H9 (cell line): ENCODE results near the gene OR6V1. TPM values are rescaled to one million over a fixed set of nuclear protein-coding genes. Genes with fewer than 3 reads are reported as not detected.

Experiments
- DNase-seq: peaks from one replicate; pipeline ENCODE4 v3.0.0-alpha.2; 2017
- H2AFZ ChIP-seq: one replicate; pipeline ENCODE4 v1.6.1; 2013; ENCODE audit warnings: mild to moderate bottlenecking, low read length, control low read depth, moderate library complexity
- H2AK5ac ChIP-seq: 2 replicates; pipeline ENCODE4 v1.6.1; 2013; ENCODE audit warnings: low read length, control low read depth, mixed read lengths; ENCODE audit not compliant: insufficient read length
- H2BK120ac ChIP-seq: one replicate; pipeline ENCODE4 v1.6.1; 2013; ENCODE audit warnings: low read depth, mild to moderate bottlenecking, low read length, control low read depth, inconsistent platforms; ENCODE audit not compliant: poor library complexity, severe bottlenecking
- H2BK12ac ChIP-seq: 2 replicates; pipeline ENCODE4 v1.6.1; 2013; ENCODE audit warnings: low read length, control low read depth, mixed read lengths, low read depth; ENCODE audit not compliant: insufficient read length
- H2BK15ac ChIP-seq: 2 replicates; pipeline ENCODE4 v1.6.1; 2013; ENCODE audit warnings: low read depth, low read length, control low read depth
- H2BK20ac ChIP-seq: one replicate; pipeline ENCODE4 v1.6.1; 2013; ENCODE audit warnings: low read depth, mild to moderate bottlenecking, low read length, control low read depth, inconsistent platforms; ENCODE audit not compliant: poor library complexity, severe bottlenecking
- H2BK5ac ChIP-seq: 2 replicates; pipeline ENCODE4 v1.6.1; 2013; ENCODE audit warnings: low read length, control low read depth, mixed read lengths; ENCODE audit not compliant: insufficient read length
- H3K14ac ChIP-seq: 2 replicates; pipeline ENCODE4 v1.6.1; 2013; ENCODE audit warnings: low read length, control low read depth; ENCODE audit not compliant: insufficient read depth
- H3K18ac ChIP-seq: 2 replicates; pipeline ENCODE4 v1.6.1; 2013; ENCODE audit warnings: low read depth, mild to moderate bottlenecking, mixed read lengths, low read length, control low read depth; ENCODE audit not compliant: insufficient read length
- H3K23ac ChIP-seq: 2 replicates; pipeline ENCODE4 v1.6.1; 2013; ENCODE audit warnings: low read length, control low read depth, mixed read lengths, low read depth; ENCODE audit not compliant: insufficient read length
- H3K23me2 ChIP-seq: 2 replicates; pipeline ENCODE4 v1.6.1; 2013; ENCODE audit warnings: low read depth, mild to moderate bottlenecking, mixed read lengths, low read length, control low read depth; ENCODE audit not compliant: insufficient read length, poor library complexity, severe bottlenecking
- H3K27ac ChIP-seq: 2 replicates; pipeline ENCODE4 v1.5.1; 2013; ENCODE audit warnings: low read length, control low read depth, mixed read lengths, low read depth; ENCODE audit not compliant: insufficient read length
- H3K27me3 ChIP-seq: 2 replicates; pipeline ENCODE4 v1.6.1; 2013; ENCODE audit warnings: low read length, control low read depth, inconsistent platforms; ENCODE audit not compliant: insufficient read depth
- H3K4ac ChIP-seq: 2 replicates; pipeline ENCODE4 v1.6.1; 2013; ENCODE audit warnings: low read depth, mild to moderate bottlenecking, control low read depth, inconsistent platforms, low read length, moderate library complexity
- H3K4me1 ChIP-seq: 2 replicates; pipeline ENCODE4 v1.6.1; 2013; ENCODE audit warnings: low read length, control low read depth, inconsistent platforms; ENCODE audit not compliant: insufficient read depth
- H3K4me2 ChIP-seq: 2 replicates; pipeline ENCODE4 v1.6.1; 2013; ENCODE audit warnings: low read length, control low read depth, mixed read lengths; ENCODE audit not compliant: insufficient read length, insufficient read depth
- H3K56ac ChIP-seq: 2 replicates; pipeline ENCODE4 v1.6.1; 2013; ENCODE audit warnings: low read depth, mild to moderate bottlenecking, mixed read lengths, low read length, control low read depth; ENCODE audit not compliant: insufficient read length
- H3K79me1 ChIP-seq: 2 replicates; pipeline ENCODE4 v1.6.1; 2013; ENCODE audit warnings: low read depth, mild to moderate bottlenecking, moderate library complexity, low read length, control low read depth, inconsistent platforms; ENCODE audit not compliant: insufficient read depth, poor library complexity, severe bottlenecking
- H3K79me2 ChIP-seq: 2 replicates; pipeline ENCODE4 v1.6.1; 2013; ENCODE audit warnings: low read length, control low read depth, inconsistent platforms; ENCODE audit not compliant: insufficient read depth
- H3K9ac ChIP-seq: 2 replicates; pipeline ENCODE4 v1.6.1; 2013; ENCODE audit warnings: low read length, control low read depth, mixed read lengths; ENCODE audit not compliant: insufficient read length; ENCODE audit errors: extremely low read depth
- H3K9me3 ChIP-seq: one replicate; pipeline ENCODE4 v1.6.1; 2013; ENCODE audit warnings: low read depth, low read length, inconsistent platforms; ENCODE audit not compliant: control insufficient read depth
- H3T11ph ChIP-seq: one replicate; pipeline ENCODE4 v1.6.1; 2013; ENCODE audit warnings: mild to moderate bottlenecking, low read length, control low read depth, inconsistent platforms
- H4K20me1 ChIP-seq: one replicate; pipeline ENCODE4 v1.6.1; 2013; ENCODE audit not compliant: control insufficient read depth, insufficient read length, insufficient read depth
- H4K5ac ChIP-seq: 2 replicates; pipeline ENCODE4 v1.6.1; 2013; ENCODE audit warnings: low read depth, mild to moderate bottlenecking, mixed read lengths, low read length, control low read depth; ENCODE audit not compliant: insufficient read length
- H4K8ac ChIP-seq: replicated peaks from 2 replicates; pipeline ENCODE4 v1.6.1; 2013; ENCODE audit warnings: low read length, control low read depth, mixed read lengths, low read depth; ENCODE audit not compliant: insufficient read length
- H4K91ac ChIP-seq: 2 replicates; pipeline ENCODE4 v1.6.1; 2013; ENCODE audit warnings: low read depth, mild to moderate bottlenecking, moderate library complexity, mixed read lengths, low read length, control low read depth; ENCODE audit not compliant: insufficient read length
- H3K27ac Mint-ChIP-seq, 3 experiments: 2 replicates in 2 of 3; 3 replicates in 1 of 3; pipeline ENCODE4 v1.8.0; 2020 to 2021; ENCODE audit warnings: mixed read lengths in 3 of 3, mild to moderate bottlenecking in 1 of 3, moderate library complexity in 1 of 3
- H3K27me3 Mint-ChIP-seq: 2 replicates; pipeline ENCODE4 v1.8.0; 2021; ENCODE audit warnings: low read depth, mild to moderate bottlenecking, moderate library complexity, mixed read lengths
- H3K36me3 Mint-ChIP-seq, 3 experiments: 2 replicates in 2 of 3; 3 replicates in 1 of 3; pipeline ENCODE4 v1.8.0; 2020 to 2021; ENCODE audit warnings: low read depth in 3 of 3, mixed read lengths in 3 of 3; ENCODE audit not compliant: insufficient read depth in 1 of 3
- H3K4me1 Mint-ChIP-seq, 2 experiments: 2 replicates each; pipeline ENCODE4 v1.8.0; 2020; ENCODE audit warnings: mixed read lengths in 2 of 2
- H3K4me3 Mint-ChIP-seq, 2 experiments: 2 replicates in 1 of 2; 3 replicates in 1 of 2; pipeline ENCODE4 v1.8.0; 2020 to 2021; ENCODE audit warnings: mild to moderate bottlenecking in 2 of 2, mixed read lengths in 2 of 2, moderate library complexity in 1 of 2
- H3K9me3 Mint-ChIP-seq, 2 experiments: 2 replicates in 1 of 2; 3 replicates in 1 of 2; pipeline ENCODE4 v1.8.0; 2020; ENCODE audit warnings: mild to moderate bottlenecking in 2 of 2, mixed read lengths in 2 of 2, moderate library complexity in 1 of 2
- WGBS: extraction: QIAGEN DNeasy Blood & Tissue Kit; methylation state at CpG from one replicate; pipeline ENCODE4 v1.1.7; 2013; ENCODE audit warnings: missing lambda C conversion rate, low lambda C conversion rate, mixed read lengths; ENCODE audit not compliant: insufficient read length; ENCODE audit errors: extremely low coverage; 5-methylcytosine and 5-hydroxymethylcytosine counted together
- total RNA-seq: library from RNA; stranded (reverse); gene quantifications from 2 replicates; pipeline ENCODE4 v1.2.1, GENCODE V29; 2021
- TF ChIP-seq, protein P1 (sequence below): fragments of 200-600 bp; sonication (generic); conservative IDR thresholded peaks from 3 replicates; pipeline ENCODE4 v1.8.0; 2021; ENCODE audit warnings: antibody characterized with exemption, mild to moderate bottlenecking

OR6V1 gene
- total RNA-seq, 1 experiment from 2014 or later, result not detected

GRCh38 chr7:143043391-143043790, 8.8 kb upstream of the OR6V1 start:
- Histone ChIP-seq H3K9ac (no peak overlapping the region), H3K4me1 (no peaks in the 10 kb centered on the region), H3K4me2 (no peak overlapping the region), H3K4ac (no peak overlapping the region), H4K5ac (no peak overlapping the region), H3K79me2 (no peaks in the 10 kb centered on the region), H3K18ac (no peak overlapping the region), H2BK12ac (no peak overlapping the region), H3K23ac (no peak overlapping the region), H3T11ph (no peak overlapping the region), H3K27me3 (no peaks in the 10 kb centered on the region), H4K8ac (no peak overlapping the region), H2BK120ac (no peak overlapping the region), H3K79me1 (no peaks in the 10 kb centered on the region), H4K91ac (no peak overlapping the region), H2BK15ac (no peak overlapping the region), H4K20me1 (no peaks in the 10 kb centered on the region), H2BK20ac (no peak overlapping the region), H2AK5ac (no peak overlapping the region), H3K56ac (no peak overlapping the region), H2BK5ac (no peak overlapping the region), H3K14ac (no peak overlapping the region), H3K27ac (no peak overlapping the region), H2AFZ (no peak overlapping the region), H3K23me2 (no peaks in the 10 kb centered on the region), H3K9me3 (no peaks in the 10 kb centered on the region)
- TF ChIP-seq, protein P1, sequence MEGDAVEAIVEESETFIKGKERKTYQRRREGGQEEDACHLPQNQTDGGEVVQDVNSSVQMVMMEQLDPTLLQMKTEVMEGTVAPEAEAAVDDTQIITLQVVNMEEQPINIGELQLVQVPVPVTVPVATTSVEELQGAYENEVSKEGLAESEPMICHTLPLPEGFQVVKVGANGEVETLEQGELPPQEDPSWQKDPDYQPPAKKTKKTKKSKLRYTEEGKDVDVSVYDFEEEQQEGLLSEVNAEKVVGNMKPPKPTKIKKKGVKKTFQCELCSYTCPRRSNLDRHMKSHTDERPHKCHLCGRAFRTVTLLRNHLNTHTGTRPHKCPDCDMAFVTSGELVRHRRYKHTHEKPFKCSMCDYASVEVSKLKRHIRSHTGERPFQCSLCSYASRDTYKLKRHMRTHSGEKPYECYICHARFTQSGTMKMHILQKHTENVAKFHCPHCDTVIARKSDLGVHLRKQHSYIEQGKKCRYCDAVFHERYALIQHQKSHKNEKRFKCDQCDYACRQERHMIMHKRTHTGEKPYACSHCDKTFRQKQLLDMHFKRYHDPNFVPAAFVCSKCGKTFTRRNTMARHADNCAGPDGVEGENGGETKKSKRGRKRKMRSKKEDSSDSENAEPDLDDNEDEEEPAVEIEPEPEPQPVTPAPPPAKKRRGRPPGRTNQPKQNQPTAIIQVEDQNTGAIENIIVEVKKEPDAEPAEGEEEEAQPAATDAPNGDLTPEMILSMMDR, result no peak
- Mint-ChIP-seq H3K9me3 (no peaks in the 10 kb centered on the region), H3K4me1 (peaks cover 6 to 10% of the 10 kb centered on the region in 2 experiments), H3K4me3 (no peak overlapping the region), H3K27ac (no peak overlapping the region), H3K36me3 (no peaks in the 10 kb centered on the region), H3K27me3 (no peaks in the 10 kb centered on the region; the same call in none of the 2 replicates)
- WGBS, result no CpG with 5 or more reads among the region's 2 CpGs
- DNase-seq, result no peak
